ENCODE measurements around the gene DBNDD1.

DNA sequence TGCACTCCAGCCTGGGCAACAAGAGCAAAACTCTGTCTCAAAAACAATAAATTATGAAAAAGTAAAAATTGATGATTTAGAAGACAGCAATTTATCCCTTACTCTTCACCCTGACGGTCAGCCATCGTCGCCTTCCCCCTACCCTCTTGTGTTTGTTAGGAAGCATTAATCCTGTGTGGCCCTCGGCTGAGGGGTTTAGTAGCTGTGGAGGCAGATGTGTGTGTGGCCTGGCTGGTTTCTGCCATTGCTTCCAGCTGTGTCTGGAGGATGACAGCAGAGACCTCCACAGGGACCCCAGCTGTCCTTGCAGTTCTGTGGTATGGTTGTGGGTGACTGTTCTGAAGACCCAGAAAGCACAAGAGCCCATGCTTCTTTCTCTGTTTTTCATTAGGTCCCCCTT is 25.9 kb downstream of the DBNDD1 start:
- TF ChIP-seq CTCF (IDR thresholded peaks at IDR 0.05) (no peak), SP1 (CRISPR knock-in tag; conservative IDR thresholded peaks at IDR 0.05) (no peak), ATF1 (CRISPR knock-in tag; IDR thresholded peaks at IDR 0.05) (no peak), CREM (CRISPR knock-in tag; IDR thresholded peaks at IDR 0.05) (no peak), JUN (CRISPR knock-in tag; IDR thresholded peaks at IDR 0.05) (no peak)

Data from WTC11 (cell line).